ENCODE measurements around the gene CD2.

- no peak for TF ChIP-seq POLR2A (IDR thresholded peaks at IDR 0.05; ENCODE audit: low read length)
- TF ChIP-seq GATA1 (IDR thresholded peaks at IDR 0.05; ENCODE audit: low read depth, low read length) = no peak
These were observed 8.5 kb downstream of the CD2 start for GRCh38 chr1:116762781-116763115.

All from erythroblast (primary cell).